Natural killer cell (primary cell): Measurements from ENCODE around the gene NOP9. TPM values are rescaled to one million over a fixed set of nuclear protein-coding genes. Genes with fewer than 3 reads are reported as not detected.

ENCODE experiments used
- ATAC-seq, 3 donors: fragments of 150-1000 bp in 2 of 3; fragments of 200-7000 bp in 1 of 3; cut with Tn5 transposase; 1 replicate in 1 of 3; 2 replicates in 2 of 3; pipeline ENCODE4 v1.10.0; 2021; ENCODE audit warnings: mild to moderate bottlenecking in 2 of 3, moderate library complexity in 2 of 3
- DNase-seq, 2 donors: peaks; one replicate each; pipeline versions ENCODE4 v3.0.0 to v3.0.0-alpha.2; 2013 to 2021; ENCODE audit warnings: mixed read lengths in 1 of 2
- H3K27ac ChIP-seq: one replicate; pipeline ENCODE4 v1.5.1; 2013; ENCODE audit warnings: mild to moderate bottlenecking, low read length
- H3K27me3 ChIP-seq: one replicate; pipeline ENCODE4 v1.6.1; 2013; ENCODE audit warnings: low read length; ENCODE audit not compliant: control insufficient read depth, insufficient read depth
- H3K36me3 ChIP-seq: one replicate; pipeline ENCODE4 v1.6.1; 2013; ENCODE audit warnings: low read length; ENCODE audit not compliant: control insufficient read depth, insufficient read depth
- H3K4me1 ChIP-seq: one replicate; pipeline ENCODE4 v1.6.1; 2013; ENCODE audit warnings: low read length; ENCODE audit not compliant: control insufficient read depth, insufficient read depth
- H3K4me3 ChIP-seq: one replicate; pipeline ENCODE4 v1.5.1; 2013; ENCODE audit warnings: low read length
- H3K9me3 ChIP-seq: one replicate; pipeline ENCODE4 v1.6.1; 2013; ENCODE audit warnings: low read length; ENCODE audit not compliant: control insufficient read depth, insufficient read depth
- H3K27ac Mint-ChIP-seq, 2 donors: one replicate each; pipeline ENCODE4 v1.8.0; 2022; ENCODE audit warnings: mild to moderate bottlenecking in 2 of 2, mixed read lengths in 2 of 2, moderate library complexity in 1 of 2
- H3K27me3 Mint-ChIP-seq, 2 donors: one replicate each; pipeline ENCODE4 v1.8.0; 2022; ENCODE audit warnings: low read depth in 2 of 2, mixed read lengths in 2 of 2
- H3K36me3 Mint-ChIP-seq: one replicate; pipeline ENCODE4 v1.8.0; 2022; ENCODE audit warnings: mixed read lengths
- H3K4me1 Mint-ChIP-seq, 2 donors: one replicate each; pipeline ENCODE4 v1.8.0; 2022; ENCODE audit warnings: mixed read lengths in 2 of 2
- H3K4me3 Mint-ChIP-seq: one replicate; pipeline ENCODE4 v1.8.0; 2022; ENCODE audit warnings: mild to moderate bottlenecking, moderate library complexity, mixed read lengths
- H3K9me3 Mint-ChIP-seq, 2 donors: one replicate each; pipeline ENCODE4 v1.8.0; 2022; ENCODE audit warnings: mixed read lengths in 2 of 2
- WGBS: methylation state at CpG from one replicate; pipeline ENCODE4 v1.1.7; 2013; ENCODE audit warnings: missing lambda C conversion rate; ENCODE audit not compliant: insufficient coverage; 5-methylcytosine and 5-hydroxymethylcytosine counted together
- intact Hi-C: fragments of 100-400 bp; cut with micrococcal nuclease; formaldehyde crosslinking; loops from one replicate; pipeline ENCODE4 v1.14.2; 2022
- total RNA-seq, 4 donors: library from RNA; stranded (reverse); fragments of 120-200 nt in 1 of 4; gene quantifications; one replicate each; pipeline versions ENCODE4 v1.2.3 to v1.2.4, GENCODE V29; 2013 to 2022
- TF ChIP-seq, protein P1 (sequence below): fragments of 200-600 bp; IDR thresholded peaks from one replicate; pipeline ENCODE4 v1.8.0; 2022; ENCODE audit warnings: antibody characterized with exemption

Gene NOP9
- total RNA-seq, 3 donors from 2014 or later (not counting 1 experiment from before 2014, with no cell fraction given), result 34.9 to 47.8 (median 39.2) TPM

DNA sequence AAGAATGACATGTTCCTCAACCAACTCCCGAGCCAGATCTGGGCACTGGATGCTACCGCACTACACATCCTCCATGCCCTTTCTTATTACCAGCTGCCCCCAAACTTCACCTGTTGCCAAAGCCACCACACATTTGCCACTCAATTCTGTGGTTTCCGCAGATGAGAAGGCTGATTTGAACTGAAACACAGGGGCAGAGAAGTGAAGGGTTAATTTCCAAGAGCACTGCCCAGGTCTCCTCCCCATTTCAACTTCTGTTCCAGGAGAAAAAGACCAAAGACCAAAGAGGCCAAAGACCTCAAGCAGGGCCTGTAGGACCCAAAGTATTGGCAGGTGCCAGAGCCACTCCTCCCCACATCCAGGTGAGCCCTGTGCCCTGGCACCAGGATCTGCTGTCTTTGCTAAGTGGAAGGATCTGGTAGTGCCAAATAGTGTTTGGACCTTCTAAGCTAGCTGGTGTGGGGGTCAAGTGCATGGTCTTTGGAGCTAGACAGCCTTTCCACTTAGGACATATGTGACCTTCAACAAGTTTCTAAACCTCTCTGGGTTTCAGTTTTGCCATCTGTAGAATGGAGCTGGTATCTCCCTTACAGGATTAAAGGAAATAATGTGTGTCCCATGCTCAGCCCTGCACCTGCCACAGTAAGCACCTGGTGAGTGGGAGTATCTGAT, 8.1 kb upstream of the NOP9 start:
- no peaks in the 10 kb centered on the region for H3K9me3 ChIP-seq
- no peak overlapping the region for H3K4me3 ChIP-seq
- WGBS, result 61% methylated on average over 3 of the region's 3 CpGs
- DNase-seq (no peak), ATAC-seq (no peak)
- H3K4me1 ChIP-seq, result peaks cover 19% of the 10 kb centered on the region
- peaks cover 47% of the 10 kb centered on the region for H3K36me3 ChIP-seq
- intact Hi-C loops, result no loop called here
- TF ChIP-seq, protein P1, sequence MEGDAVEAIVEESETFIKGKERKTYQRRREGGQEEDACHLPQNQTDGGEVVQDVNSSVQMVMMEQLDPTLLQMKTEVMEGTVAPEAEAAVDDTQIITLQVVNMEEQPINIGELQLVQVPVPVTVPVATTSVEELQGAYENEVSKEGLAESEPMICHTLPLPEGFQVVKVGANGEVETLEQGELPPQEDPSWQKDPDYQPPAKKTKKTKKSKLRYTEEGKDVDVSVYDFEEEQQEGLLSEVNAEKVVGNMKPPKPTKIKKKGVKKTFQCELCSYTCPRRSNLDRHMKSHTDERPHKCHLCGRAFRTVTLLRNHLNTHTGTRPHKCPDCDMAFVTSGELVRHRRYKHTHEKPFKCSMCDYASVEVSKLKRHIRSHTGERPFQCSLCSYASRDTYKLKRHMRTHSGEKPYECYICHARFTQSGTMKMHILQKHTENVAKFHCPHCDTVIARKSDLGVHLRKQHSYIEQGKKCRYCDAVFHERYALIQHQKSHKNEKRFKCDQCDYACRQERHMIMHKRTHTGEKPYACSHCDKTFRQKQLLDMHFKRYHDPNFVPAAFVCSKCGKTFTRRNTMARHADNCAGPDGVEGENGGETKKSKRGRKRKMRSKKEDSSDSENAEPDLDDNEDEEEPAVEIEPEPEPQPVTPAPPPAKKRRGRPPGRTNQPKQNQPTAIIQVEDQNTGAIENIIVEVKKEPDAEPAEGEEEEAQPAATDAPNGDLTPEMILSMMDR, result no peak
- Mint-ChIP-seq H3K4me3 (no peak overlapping the region), H3K27me3 (no peaks in the 10 kb centered on the region), H3K27ac (no peak overlapping the region), H3K4me1 (peaks cover 2 to 7% of the 10 kb centered on the region in 2 donors), H3K9me3 (no peaks in the 10 kb centered on the region), H3K36me3 (peaks cover 14% of the 10 kb centered on the region)
- no peak overlapping the region for H3K27ac ChIP-seq
- no peaks in the 10 kb centered on the region for H3K27me3 ChIP-seq

DNA sequence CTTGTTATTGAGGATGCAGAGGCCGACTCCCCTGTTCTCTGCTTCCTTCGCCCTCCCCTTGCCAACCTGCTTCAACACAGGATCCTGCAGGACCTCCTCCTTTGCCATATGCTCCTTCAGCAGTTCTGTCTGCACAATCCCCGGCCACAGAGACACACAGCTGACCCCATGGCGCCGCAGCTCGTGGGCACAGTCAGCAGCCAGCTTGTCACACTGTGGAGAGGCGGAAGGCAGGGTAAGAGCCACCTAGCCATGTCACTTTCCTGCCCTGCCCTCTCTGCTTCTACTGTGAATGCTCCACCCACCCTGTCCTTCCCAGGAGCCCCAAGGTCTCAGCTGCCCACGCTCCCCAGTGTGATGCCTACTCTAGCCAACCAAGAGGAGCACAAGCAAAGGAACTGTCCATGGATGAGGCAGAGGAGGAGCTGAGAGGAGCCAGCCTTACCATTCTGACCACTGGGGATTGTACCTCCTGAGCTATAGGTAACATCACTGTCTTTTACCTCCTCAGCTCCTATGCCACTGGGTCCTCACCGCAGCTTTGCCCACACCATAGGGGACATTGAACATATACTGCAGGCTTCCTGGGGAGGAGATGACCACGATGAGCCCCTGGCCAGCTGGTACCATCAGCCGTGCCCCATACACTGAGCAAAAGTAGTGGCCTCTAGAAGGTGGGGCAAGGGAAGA, 7.4 kb upstream of the NOP9 start:
- no peaks in the 10 kb centered on the region for H3K27me3 ChIP-seq
- H3K27ac Mint-ChIP-seq, result no peak overlapping the region
- ATAC-seq (no peak), DNase-seq (no peak)
- intact Hi-C loops, result no loop called here
- H3K27me3 Mint-ChIP-seq, result no peaks in the 10 kb centered on the region
- 96% methylated on average over 11 of the region's 11 CpGs for WGBS
- H3K4me3 ChIP-seq, result no peak overlapping the region
- no peak overlapping the region for H3K27ac ChIP-seq
- H3K9me3 Mint-ChIP-seq, result no peaks in the 10 kb centered on the region
- H3K36me3 ChIP-seq, result peaks cover 48% of the 10 kb centered on the region
- TF ChIP-seq, protein P1, result no peak
- no peak overlapping the region for H3K4me3 Mint-ChIP-seq
- no peaks in the 10 kb centered on the region for H3K9me3 ChIP-seq
- H3K36me3 Mint-ChIP-seq, result peaks cover 14% of the 10 kb centered on the region
- peaks cover 8 to 14% of the 10 kb centered on the region in 2 donors for H3K4me1 Mint-ChIP-seq
- H3K4me1 ChIP-seq, result peaks cover 22% of the 10 kb centered on the region

- Mint-ChIP-seq H3K4me1 (peaks cover 13 to 21% of the 10 kb centered on the region in 2 donors), H3K36me3 (peaks cover 14% of the 10 kb centered on the region), H3K9me3 (no peaks in the 10 kb centered on the region), H3K27me3 (no peaks in the 10 kb centered on the region), H3K27ac (no peak overlapping the region), H3K4me3 (no peak overlapping the region)
- no peak overlapping the region for H3K4me3 ChIP-seq
- TF ChIP-seq, protein P1, result no peak
- H3K9me3 ChIP-seq, result no peaks in the 10 kb centered on the region
- ATAC-seq, result no peak
- H3K4me1 ChIP-seq, result peaks cover 22% of the 10 kb centered on the region
- peaks cover 48% of the 10 kb centered on the region for H3K36me3 ChIP-seq
- no peak overlapping the region for H3K27ac ChIP-seq
- no CpG with 5 or more reads among the region's 2 CpGs for WGBS
- DNase-seq, result no peak
- no peaks in the 10 kb centered on the region for H3K27me3 ChIP-seq
- intact Hi-C loops, result no loop called here
These were observed 6.1 kb upstream of the NOP9 start for GRCh38 chr14:24293525-24293924.
